ENCODE data around the gene TJP1. TPM values are rescaled to one million over a fixed set of nuclear protein-coding genes. Genes with fewer than 3 reads are reported as not detected.
"Not testable (repeated sequence)": the region's sequence is repeated elsewhere in the genome, so short reads cannot be mapped to it uniquely, and the experiment has no call there.

Gene TJP1
- total RNA-seq, 1 experiment from 2014 or later = 181 TPM

DNA sequence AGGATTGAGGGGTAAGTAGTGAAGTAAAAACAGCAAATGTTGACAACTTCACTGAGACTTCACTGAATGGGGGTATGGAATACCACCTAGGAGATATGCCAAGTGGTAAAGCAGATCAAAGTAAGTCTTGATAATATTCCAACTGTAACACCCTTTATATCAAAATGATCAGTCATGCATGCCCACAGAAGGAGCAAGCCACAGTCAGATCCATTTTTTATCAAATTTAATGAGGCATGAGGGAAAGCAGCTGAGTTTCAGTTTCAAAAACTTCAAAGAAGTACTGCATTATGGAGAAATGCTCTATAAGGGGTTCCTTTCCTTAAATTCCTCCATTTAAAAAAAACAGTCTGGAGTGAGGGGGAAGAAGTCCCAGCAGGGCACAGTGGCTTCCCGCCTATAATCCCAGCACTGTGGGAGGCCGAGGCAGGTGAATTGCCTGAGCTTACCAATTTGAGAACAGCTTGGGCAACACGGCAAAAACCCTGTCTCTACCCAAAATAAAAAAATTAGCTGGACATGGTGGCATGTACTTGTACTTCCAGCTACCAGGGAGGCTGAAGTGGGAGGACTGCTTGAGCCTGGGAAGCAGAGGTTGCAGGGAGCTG, 56.9 kb downstream of the TJP1 start:
- peaks cover 93% of the 10 kb centered on the region for H3K36me3 Mint-ChIP-seq (ENCODE audit: insufficient read depth, unreplicated experiment)
- no peaks in the 10 kb centered on the region for H3K9me3 Mint-ChIP-seq (ENCODE audit: unreplicated experiment)
- H3K27ac Mint-ChIP-seq (ENCODE audit: unreplicated experiment) = no peak overlapping the region
- no peak for DNase-seq
- Histone ChIP-seq H3K9me3 (no peaks in the 10 kb centered on the region), H3K4me1 (no peaks in the 10 kb centered on the region), H3K27me3 (replicated peaks; ENCODE audit: control insufficient read depth, insufficient read depth, low read length) (no peaks in the 10 kb centered on the region), H3K4me3 (ENCODE audit: low read depth, low read length) (no peak overlapping the region), H3K36me3 (ENCODE audit: control insufficient read depth, insufficient read depth, low read length) (peaks cover 1% of the 10 kb centered on the region; the same call in 1 of the 2 replicates)
- ChIA-PET POLR2A (no interaction called here), CTCF (interaction anchor here (1.2 kb wide), 1 partner anchor 161 kb away, joined by 3 read pairs; no protein-coding TSS in a partner anchor)
- intact Hi-C loops (cut with micrococcal nuclease; ENCODE audit: unreplicated experiment) = no loop called here
- H3K4me1 Mint-ChIP-seq (ENCODE audit: low read depth, unreplicated experiment) = peaks cover 24% of the 10 kb centered on the region
- no peaks in the 10 kb centered on the region for H3K27me3 Mint-ChIP-seq (ENCODE audit: insufficient read depth, unreplicated experiment)
- H3K4me3 Mint-ChIP-seq (ENCODE audit: unreplicated experiment) = no peak overlapping the region
- TF ChIP-seq CTCF (IDR thresholded peaks at IDR 0.05; ENCODE audit: insufficient read depth in 1 of 2, low read depth in 1 of 2, low read length in 1 of 2, severe bottlenecking in 1 of 2, unreplicated experiment in 1 of 2) = no peak
- BruUV-seq (replicated peaks) = no TSS peak

GRCh38 chr15:29759596-29759995, 62.7 kb downstream of the TJP1 start:
- Mint-ChIP-seq H3K4me3 (ENCODE audit: unreplicated experiment) (no peak overlapping the region), H3K27ac (ENCODE audit: unreplicated experiment) (no peak overlapping the region), H3K9me3 (ENCODE audit: unreplicated experiment) (no peaks in the 10 kb centered on the region), H3K4me1 (ENCODE audit: low read depth, unreplicated experiment) (peaks cover 9% of the 10 kb centered on the region), H3K27me3 (ENCODE audit: insufficient read depth, unreplicated experiment) (no peaks in the 10 kb centered on the region), H3K36me3 (ENCODE audit: insufficient read depth, unreplicated experiment) (peaks cover 88% of the 10 kb centered on the region)
- no peaks in the 10 kb centered on the region for H3K9me3 ChIP-seq
- intact Hi-C loops (cut with micrococcal nuclease; ENCODE audit: unreplicated experiment) = loop anchor here (5.0 kb wide), 1 partner anchor 53 kb away; no protein-coding TSS in a partner anchor
- no peak overlapping the region for H3K4me3 ChIP-seq (ENCODE audit: low read depth, low read length)
- ChIA-PET POLR2A (no interaction called here), CTCF (no interaction called here)
- no peaks in the 10 kb centered on the region for H3K36me3 ChIP-seq (ENCODE audit: control insufficient read depth, insufficient read depth, low read length)
- no peak for DNase-seq
- no peak for TF ChIP-seq CTCF (IDR thresholded peaks at IDR 0.05; ENCODE audit: insufficient read depth in 1 of 2, low read depth in 1 of 2, low read length in 1 of 2, severe bottlenecking in 1 of 2, unreplicated experiment in 1 of 2)
- H3K4me1 ChIP-seq = no peaks in the 10 kb centered on the region
- no peaks in the 10 kb centered on the region for H3K27me3 ChIP-seq (replicated peaks; ENCODE audit: control insufficient read depth, insufficient read depth, low read length)
- BruUV-seq (replicated peaks) = no TSS peak

GRCh38 chr15:29756358-29757267, 65.7 kb downstream of the TJP1 start:
- no peaks in the 10 kb centered on the region for H3K27me3 Mint-ChIP-seq (ENCODE audit: insufficient read depth, unreplicated experiment)
- H3K9me3 Mint-ChIP-seq (ENCODE audit: unreplicated experiment) = no peaks in the 10 kb centered on the region
- H3K4me3 ChIP-seq (ENCODE audit: low read depth, low read length) = no peak overlapping the region
- peaks cover 84% of the 10 kb centered on the region for H3K36me3 Mint-ChIP-seq (ENCODE audit: insufficient read depth, unreplicated experiment)
- DNase-seq = no peak
- no TSS peak for BruUV-seq (replicated peaks)
- H3K36me3 ChIP-seq (ENCODE audit: control insufficient read depth, insufficient read depth, low read length) = no peaks in the 10 kb centered on the region
- no peak overlapping the region for H3K27ac Mint-ChIP-seq (ENCODE audit: unreplicated experiment)
- no peak overlapping the region for H3K4me3 Mint-ChIP-seq (ENCODE audit: unreplicated experiment)
- H3K4me1 Mint-ChIP-seq (ENCODE audit: low read depth, unreplicated experiment) = peaks cover 9% of the 10 kb centered on the region
- TF ChIP-seq CTCF (IDR thresholded peaks at IDR 0.05; ENCODE audit: insufficient read depth in 1 of 2, low read depth in 1 of 2, low read length in 1 of 2, severe bottlenecking in 1 of 2, unreplicated experiment in 1 of 2) = no peak
- no peaks in the 10 kb centered on the region for H3K4me1 ChIP-seq
- H3K9me3 ChIP-seq = no peaks in the 10 kb centered on the region
- no peaks in the 10 kb centered on the region for H3K27me3 ChIP-seq (replicated peaks; ENCODE audit: control insufficient read depth, insufficient read depth, low read length)
- ChIA-PET CTCF (no interaction called here), POLR2A (no interaction called here)
- intact Hi-C loops (cut with micrococcal nuclease; ENCODE audit: unreplicated experiment) = loop anchor here (5.0 kb wide), 1 partner anchor 56 kb away; no protein-coding TSS in a partner anchor

- H3K4me3 ChIP-seq (ENCODE audit: low read depth, low read length); POLR2A ChIA-PET; H3K36me3 ChIP-seq (ENCODE audit: control insufficient read depth, insufficient read depth, low read length); H3K27ac Mint-ChIP-seq (ENCODE audit: unreplicated experiment); H3K27me3 ChIP-seq (replicated peaks; ENCODE audit: control insufficient read depth, insufficient read depth, low read length); BruUV-seq (replicated peaks); DNase-seq; H3K27me3 Mint-ChIP-seq (ENCODE audit: insufficient read depth, unreplicated experiment); intact Hi-C loops (cut with micrococcal nuclease; ENCODE audit: unreplicated experiment); H3K4me3 Mint-ChIP-seq (ENCODE audit: unreplicated experiment); H3K4me1 ChIP-seq; CTCF ChIA-PET; H3K9me3 Mint-ChIP-seq (ENCODE audit: unreplicated experiment); H3K9me3 ChIP-seq: not testable (repeated sequence)
- H3K4me1 Mint-ChIP-seq (ENCODE audit: low read depth, unreplicated experiment) = peaks cover 17% of the 10 kb centered on the region
- H3K36me3 Mint-ChIP-seq (ENCODE audit: insufficient read depth, unreplicated experiment) = peaks cover 87% of the 10 kb centered on the region
Measured at GRCh38 chr15:29754009-29754408, 68.3 kb downstream of the TJP1 start.
